DMS79 treated with DMSO at 0.1 percent for 48 hours (cell line): ENCODE data around the gene TRIM73.
"Not testable (repeated sequence)": the region's sequence is repeated elsewhere in the genome, so short reads cannot be mapped to it uniquely, and the experiment has no call there.

Source experiments
- DNase-seq: peaks from one replicate; lab custom pipeline; 2025; lab: John Stamatoyannopoulos, UW

The TRIM73 gene

DNA sequence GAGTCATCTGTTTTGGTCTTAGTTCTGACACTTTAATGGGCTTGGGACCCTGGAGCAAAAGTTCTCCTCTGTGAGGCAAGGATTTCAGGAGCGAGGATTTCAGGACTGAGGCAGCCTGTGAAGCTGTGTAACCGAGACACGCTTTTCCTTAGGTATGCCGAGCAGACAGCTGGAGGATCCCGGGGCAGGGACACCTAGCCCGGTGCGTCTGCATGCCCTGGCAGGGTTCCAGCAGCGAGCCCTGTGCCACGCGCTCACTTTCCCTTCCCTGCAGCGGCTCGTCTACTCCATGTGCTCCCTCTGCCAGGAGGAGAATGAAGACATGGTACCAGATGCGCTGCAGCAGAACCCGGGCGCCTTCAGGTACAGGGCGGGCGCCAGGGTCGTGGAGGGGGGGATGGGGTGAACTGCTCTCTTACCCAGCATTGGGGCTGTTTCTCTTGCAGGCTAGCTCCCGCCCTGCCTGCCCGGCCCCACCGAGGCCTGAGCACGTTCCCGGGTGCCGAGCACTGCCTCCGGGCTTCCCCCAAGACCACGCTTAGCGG lies 20.5 kb downstream of the TRIM73 start:
- not testable (repeated sequence) for DNase-seq

GRCh38 chr7:75416787-75417186 lies 21.4 kb downstream of the TRIM73 start:
- not testable (repeated sequence) for DNase-seq

- DNase-seq, result not testable (repeated sequence)
These were observed 22.9 kb downstream of the TRIM73 start for GRCh38 chr7:75418292-75418858.

GRCh38 chr7:75419210-75419609 lies 23.8 kb downstream of the TRIM73 start:
- not testable (repeated sequence) for DNase-seq

- DNase-seq, result not testable (repeated sequence)
These were observed 24.3 kb downstream of the TRIM73 start for GRCh38 chr7:75419693-75420092.

DNA sequence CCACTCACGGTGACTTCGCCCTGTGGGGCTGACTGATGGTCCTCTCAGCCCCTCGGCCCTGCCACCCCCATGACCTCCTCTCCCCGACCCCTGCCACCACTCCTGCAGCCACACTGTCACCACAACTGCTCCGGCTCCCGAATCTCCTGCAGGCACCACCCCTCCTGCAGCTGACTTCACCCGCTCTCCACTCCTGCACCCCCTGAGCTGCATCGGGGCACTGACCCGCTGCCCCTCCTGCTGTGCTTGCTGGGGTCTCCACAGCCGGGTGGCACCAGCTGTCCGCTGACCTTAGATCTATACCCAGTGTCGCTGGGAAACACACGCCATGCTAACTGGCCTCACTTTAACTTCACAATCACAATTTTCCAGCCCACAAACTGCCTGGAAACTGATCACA lies 24.7 kb downstream of the TRIM73 start:
- DNase-seq, result not testable (repeated sequence)

GRCh38 chr7:75421798-75422710 lies 26.6 kb downstream of the TRIM73 start:
- not testable (repeated sequence) for DNase-seq

GRCh38 chr7:75423481-75423880 lies 28.1 kb downstream of the TRIM73 start:
- not testable (repeated sequence) for DNase-seq

DNA sequence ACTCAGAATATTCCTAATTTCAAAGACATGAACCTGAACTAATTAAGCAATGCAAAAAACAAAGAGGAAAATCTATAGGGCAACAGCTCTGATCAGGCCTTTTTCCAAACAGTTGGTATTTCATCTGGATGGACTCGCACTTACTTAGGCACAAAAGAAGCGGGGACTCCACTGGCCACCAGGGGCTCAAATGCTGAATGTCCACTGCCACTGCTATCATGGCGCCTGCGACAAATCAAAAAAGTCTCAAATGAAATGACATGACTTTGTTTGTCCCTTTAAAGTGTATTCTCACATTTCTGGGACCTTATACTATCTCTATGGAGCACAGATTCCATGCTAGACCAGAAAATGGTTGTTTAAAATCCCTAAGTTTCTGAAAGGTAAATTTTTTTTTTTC lies 43.6 kb downstream of the TRIM73 start:
- not testable (repeated sequence) for DNase-seq

GRCh38 chr7:75442101-75442464 lies 46.7 kb downstream of the TRIM73 start:
- not testable (repeated sequence) for DNase-seq

GRCh38 chr7:75442465-75443111 lies 47.2 kb downstream of the TRIM73 start:
- DNase-seq, result peak; percentile 3

- not testable (repeated sequence) for DNase-seq
These were observed 54.5 kb downstream of the TRIM73 start for GRCh38 chr7:75449946-75450345.

GRCh38 chr7:75452494-75452955 lies 57.1 kb downstream of the TRIM73 start:
- not testable (repeated sequence) for DNase-seq
